Sigmoid colon (tissue), 7 donors: ENCODE data around the gene ADGB. TPM values are rescaled to one million over a fixed set of nuclear protein-coding genes. Genes with fewer than 3 reads are reported as not detected.
"Not testable (repeated sequence)": the region's sequence is repeated elsewhere in the genome, so short reads cannot be mapped to it uniquely, and the experiment has no call there.

Experiments
- DNase-seq: peaks from one replicate; pipeline ENCODE4 v3.0.0-alpha.2; 2019
- H3K27ac ChIP-seq, 4 donors: fragments of 200-600 bp; sonication (generic); one replicate each; pipeline ENCODE4 v1.5.1; 2016 to 2019; ENCODE audit warnings: mild to moderate bottlenecking in 1 of 4
- H3K27me3 ChIP-seq, 3 donors: fragments of 200-600 bp; sonication (generic); one replicate each; pipeline ENCODE4 v1.5.1; 2019; ENCODE audit warnings: mild to moderate bottlenecking in 1 of 3
- H3K36me3 ChIP-seq, 4 donors: fragments of 200-600 bp; sonication (generic); one replicate each; pipeline ENCODE4 v1.5.1; 2016 to 2019
- H3K4me1 ChIP-seq, 4 donors: fragments of 200-600 bp; sonication (generic); one replicate each; pipeline ENCODE4 v1.5.1; 2017 to 2019
- H3K4me3 ChIP-seq, 4 donors: fragments of 200-600 bp; sonication (generic); one replicate each; pipeline ENCODE4 v1.5.1; 2017 to 2019; ENCODE audit warnings: mild to moderate bottlenecking in 2 of 4, moderate library complexity in 1 of 4
- H3K9me3 ChIP-seq, 4 donors: fragments of 200-600 bp in 3 of 4; sonication (generic) in 3 of 4; one replicate each; pipeline versions ENCODE4 v1.5.1 to v1.6.1; 2013 to 2019
- CTCF ChIP-seq, 4 experiments: fragments of 450-650 bp in 3 of 4; fragments of 200-600 bp in 1 of 4; IDR thresholded peaks; one replicate each; pipeline ENCODE4 v1.5.1; 2016 to 2019; ENCODE audit warnings: antibody characterized with exemption in 4 of 4, mild to moderate bottlenecking in 3 of 4, moderate library complexity in 2 of 4
- EP300 ChIP-seq, 4 donors: sonication (generic); formaldehyde crosslinking; IDR thresholded peaks; one replicate each; pipeline ENCODE4 v1.6.1; 2017; ENCODE audit warnings: antibody characterized with exemption in 4 of 4
- POLR2A ChIP-seq, 2 donors: fragments of 450-650 bp; IDR thresholded peaks; one replicate each; pipeline ENCODE4 v1.6.1; 2016; ENCODE audit warnings: antibody characterized with exemption in 2 of 2, mild to moderate bottlenecking in 2 of 2, moderate library complexity in 2 of 2
- POLR2AphosphoS5 ChIP-seq, 4 donors: sonication (generic); formaldehyde crosslinking; IDR thresholded peaks; one replicate each; pipeline ENCODE4 v1.6.1; 2017; ENCODE audit warnings: antibody characterized with exemption in 4 of 4
- WGBS, 2 donors: extraction: QIAGEN DNeasy Blood & Tissue Kit; methylation state at CpG; one replicate each; pipeline ENCODE4 v1.1.7; 2013; 5-methylcytosine and 5-hydroxymethylcytosine counted together
- intact Hi-C: fragments of 100-400 bp; cut with DNase I; formaldehyde crosslinking; loops from one replicate; pipeline ENCODE4 v1.15.1; 2023
- polyA plus RNA-seq, 3 donors: library from polyadenylated mRNA; stranded (reverse); fragments of 200-250 nt; gene quantifications; one replicate each; pipeline ENCODE4 v1.2.3, GENCODE V29; 2013
- total RNA-seq, 4 donors: library from RNA; depleted of rRNA; stranded (reverse); fragments of >200 nt; gene quantifications; one replicate each; pipeline ENCODE4 v1.1.0, GENCODE V29; 2016
- donor health status: healthy with polysubstance abuse.
- donor health status: Bipolar disorder and iron deficiency.
- donor health status: healthy.

The ADGB gene
- total and polyA plus RNA-seq, 7 donors: 0.13 to 0.55 TPM; not detected in 5

GRCh38 chr6:146805546-146806325 lies 207.0 kb downstream of the ADGB start:
- H3K36me3 ChIP-seq: no peaks in the 10 kb centered on the region
- no peaks in the 10 kb centered on the region for H3K27me3 ChIP-seq
- no peaks in the 10 kb centered on the region for H3K9me3 ChIP-seq
- DNase-seq: no peak
- H3K4me1 ChIP-seq: no peaks in the 10 kb centered on the region
- 71 to 73% methylated on average over 2 of the region's 2 CpGs for WGBS, 2 donors
- intact Hi-C loops: no loop called here
- H3K27ac ChIP-seq: no peak overlapping the region
- no peak overlapping the region for H3K4me3 ChIP-seq
- TF ChIP-seq CTCF (IDR thresholded peaks at IDR 0.05): no peak
- TF ChIP-seq EP300 (IDR thresholded peaks at IDR 0.05): no peak
- no peak for TF ChIP-seq POLR2AphosphoS5 (IDR thresholded peaks at IDR 0.05)
- no peak for TF ChIP-seq POLR2A (IDR thresholded peaks at IDR 0.05)

GRCh38 chr6:146809014-146809413 lies 210.2 kb downstream of the ADGB start:
- H3K27ac ChIP-seq, intact Hi-C loops: not testable (repeated sequence)
- 89 to 92% methylated on average over 8 to 9 of the region's 9 CpGs for WGBS, 2 donors

GRCh38 chr6:146812811-146813321 lies 214.1 kb downstream of the ADGB start:
- H3K36me3 ChIP-seq, H3K4me3 ChIP-seq, DNase-seq, H3K9me3 ChIP-seq, H3K4me1 ChIP-seq, intact Hi-C loops, H3K27ac ChIP-seq, H3K27me3 ChIP-seq: not testable (repeated sequence)
- WGBS, 2 donors: 79 to 89% methylated on average over 6 of the region's 6 CpGs

More at GRCh38 chr6:146809014-146809413, 210.2 kb downstream of the ADGB start:
- not testable (repeated sequence) for H3K4me1 ChIP-seq, H3K9me3 ChIP-seq, H3K36me3 ChIP-seq, H3K27me3 ChIP-seq, DNase-seq, H3K4me3 ChIP-seq

GRCh38 chr6:146813554-146813953 lies 214.8 kb downstream of the ADGB start:
- TF ChIP-seq CTCF (IDR thresholded peaks at IDR 0.05): no peak
- TF ChIP-seq EP300 (IDR thresholded peaks at IDR 0.05): no peak
- TF ChIP-seq POLR2A (IDR thresholded peaks at IDR 0.05): no peak
- TF ChIP-seq POLR2AphosphoS5 (IDR thresholded peaks at IDR 0.05): no peak
- Histone ChIP-seq H3K27me3 (no peaks in the 10 kb centered on the region), H3K4me3 (no peak overlapping the region), H3K36me3 (no peaks in the 10 kb centered on the region), H3K4me1 (no peaks in the 10 kb centered on the region), H3K27ac (no peak overlapping the region), H3K9me3 (no peaks in the 10 kb centered on the region)
- no peak for DNase-seq
- intact Hi-C loops: no loop called here
- WGBS, 2 donors: 61 to 71% methylated on average over 3 of the region's 3 CpGs

GRCh38 chr6:146814148-146814750 lies 215.5 kb downstream of the ADGB start:
- Histone ChIP-seq H3K4me3 (no peak overlapping the region), H3K27me3 (no peaks in the 10 kb centered on the region), H3K36me3 (no peaks in the 10 kb centered on the region), H3K4me1 (no peaks in the 10 kb centered on the region), H3K27ac (no peak overlapping the region), H3K9me3 (no peaks in the 10 kb centered on the region)
- intact Hi-C loops: no loop called here
- DNase-seq: no peak
- TF ChIP-seq EP300 (IDR thresholded peaks at IDR 0.05) (no peak), POLR2A (IDR thresholded peaks at IDR 0.05) (no peak), CTCF (IDR thresholded peaks at IDR 0.05) (no peak), POLR2AphosphoS5 (IDR thresholded peaks at IDR 0.05) (no peak)
- 62 to 75% methylated on average over 1 of the region's 1 CpG for WGBS, 2 donors

- DNase-seq, H3K27ac ChIP-seq, intact Hi-C loops, H3K4me1 ChIP-seq, H3K9me3 ChIP-seq, H3K36me3 ChIP-seq, H3K4me3 ChIP-seq, H3K27me3 ChIP-seq: not testable (repeated sequence)
- WGBS, 2 donors: 86 to 92% methylated on average over 14 of the region's 18 CpGs
Measured at GRCh38 chr6:146815511-146816462, 217.0 kb downstream of the ADGB start.
